HEK293 (cell line): ENCODE measurements around the gene FSIP1.

ENCODE experiments used
- ZNF24 ChIP-seq: fragments of 450-650 bp; formaldehyde crosslinking; IDR thresholded peaks from 2 replicates; pipeline ENCODE4 v1.5.1; 2016; ENCODE audit warnings: missing biosample characterization, missing genetic modification characterization
- ZNF558 ChIP-seq: fragments of 450-650 bp; formaldehyde crosslinking; IDR thresholded peaks from 2 replicates; pipeline ENCODE4 v1.5.1; 2016; ENCODE audit warnings: missing biosample characterization, missing genetic modification characterization
- TF ChIP-seq, protein P1 (sequence below): fragments of 450-650 bp; formaldehyde crosslinking; IDR thresholded peaks from 2 replicates; pipeline ENCODE4 v1.5.1; 2016; ENCODE audit warnings: missing biosample characterization, missing genetic modification characterization

DNA sequence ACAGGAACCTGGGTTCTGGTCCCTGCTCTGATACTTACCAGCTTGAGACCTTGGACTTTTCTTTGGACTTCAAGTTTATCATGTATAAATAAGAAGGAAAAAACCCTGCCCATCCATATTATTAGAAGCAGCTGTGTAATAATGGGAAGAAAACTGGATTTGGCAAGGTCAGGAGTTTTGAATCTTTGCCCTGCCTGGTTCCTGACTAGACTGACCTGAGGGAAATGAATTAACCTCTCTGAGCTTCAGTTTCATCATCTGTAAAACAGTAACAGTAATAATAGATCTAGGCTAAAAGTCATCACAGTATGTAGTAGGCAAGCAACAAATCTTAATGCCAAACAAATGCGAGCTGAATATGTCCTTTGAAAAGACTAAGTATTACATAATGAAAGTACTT lies 68.8 kb downstream of the FSIP1 start:
- TF ChIP-seq, protein P1, sequence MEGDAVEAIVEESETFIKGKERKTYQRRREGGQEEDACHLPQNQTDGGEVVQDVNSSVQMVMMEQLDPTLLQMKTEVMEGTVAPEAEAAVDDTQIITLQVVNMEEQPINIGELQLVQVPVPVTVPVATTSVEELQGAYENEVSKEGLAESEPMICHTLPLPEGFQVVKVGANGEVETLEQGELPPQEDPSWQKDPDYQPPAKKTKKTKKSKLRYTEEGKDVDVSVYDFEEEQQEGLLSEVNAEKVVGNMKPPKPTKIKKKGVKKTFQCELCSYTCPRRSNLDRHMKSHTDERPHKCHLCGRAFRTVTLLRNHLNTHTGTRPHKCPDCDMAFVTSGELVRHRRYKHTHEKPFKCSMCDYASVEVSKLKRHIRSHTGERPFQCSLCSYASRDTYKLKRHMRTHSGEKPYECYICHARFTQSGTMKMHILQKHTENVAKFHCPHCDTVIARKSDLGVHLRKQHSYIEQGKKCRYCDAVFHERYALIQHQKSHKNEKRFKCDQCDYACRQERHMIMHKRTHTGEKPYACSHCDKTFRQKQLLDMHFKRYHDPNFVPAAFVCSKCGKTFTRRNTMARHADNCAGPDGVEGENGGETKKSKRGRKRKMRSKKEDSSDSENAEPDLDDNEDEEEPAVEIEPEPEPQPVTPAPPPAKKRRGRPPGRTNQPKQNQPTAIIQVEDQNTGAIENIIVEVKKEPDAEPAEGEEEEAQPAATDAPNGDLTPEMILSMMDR (tag by site-specific recombination), result no peak
- TF ChIP-seq ZNF558 (tag by site-specific recombination) (no peak), ZNF24 (no peak)
